ENCODE data around the gene NTN4.
A peak's percentile ranks its signal among the peaks of the same experiment; 100 is the strongest.
"Not testable (repeated sequence)": the region's sequence is repeated elsewhere in the genome, so short reads cannot be mapped to it uniquely, and the experiment has no call there.

NTN4 gene

GRCh38 chr12:95812155-95812554, 21.6 kb upstream of the NTN4 start:
- H3K4me3 ChIP-seq (ENCODE audit: low read length); H3K9me3 ChIP-seq (ENCODE audit: control insufficient read depth, low read length); H3K36me3 ChIP-seq (ENCODE audit: control insufficient read depth, insufficient read depth, low read length, severe bottlenecking); H3K4me1 ChIP-seq (ENCODE audit: control insufficient read depth, insufficient read depth, low read length); DNase-seq (ENCODE audit: low read depth); H3K27me3 ChIP-seq (replicated peaks; ENCODE audit: control insufficient read depth, insufficient read depth, low read length); H3K9ac ChIP-seq (ENCODE audit: low read length): not testable (repeated sequence)

DNA sequence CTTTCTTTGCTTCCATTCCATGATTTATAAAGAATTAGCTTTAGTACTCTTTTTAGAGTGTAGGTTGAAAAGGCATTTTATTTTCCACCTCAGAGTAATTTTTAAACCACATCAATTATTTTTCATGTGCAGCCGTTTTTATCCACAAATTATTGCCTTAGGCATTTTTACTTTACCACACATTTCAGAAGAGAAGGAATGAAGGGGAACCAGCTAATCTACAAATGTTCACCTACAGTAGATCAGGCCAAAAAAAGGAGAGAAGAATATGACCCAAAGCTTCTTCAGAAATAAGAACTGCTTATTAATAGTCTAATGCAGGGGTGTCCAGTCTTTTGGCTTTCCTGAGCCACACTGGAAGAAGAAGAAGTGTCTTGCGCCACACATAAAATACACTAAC, 19.8 kb upstream of the NTN4 start:
- Histone ChIP-seq H3K4me3 (ENCODE audit: low read length) (no peak overlapping the region), H3K9me3 (ENCODE audit: control insufficient read depth, low read length) (no peaks in the 10 kb centered on the region), H3K27me3 (replicated peaks; ENCODE audit: control insufficient read depth, insufficient read depth, low read length) (no peaks in the 10 kb centered on the region), H3K9ac (ENCODE audit: low read length) (no peak overlapping the region), H3K36me3 (ENCODE audit: control insufficient read depth, insufficient read depth, low read length, severe bottlenecking) (no peaks in the 10 kb centered on the region), H3K4me1 (ENCODE audit: control insufficient read depth, insufficient read depth, low read length) (peaks cover 13% of the 10 kb centered on the region)
- DNase-seq (ENCODE audit: low read depth), result no peak

DNA sequence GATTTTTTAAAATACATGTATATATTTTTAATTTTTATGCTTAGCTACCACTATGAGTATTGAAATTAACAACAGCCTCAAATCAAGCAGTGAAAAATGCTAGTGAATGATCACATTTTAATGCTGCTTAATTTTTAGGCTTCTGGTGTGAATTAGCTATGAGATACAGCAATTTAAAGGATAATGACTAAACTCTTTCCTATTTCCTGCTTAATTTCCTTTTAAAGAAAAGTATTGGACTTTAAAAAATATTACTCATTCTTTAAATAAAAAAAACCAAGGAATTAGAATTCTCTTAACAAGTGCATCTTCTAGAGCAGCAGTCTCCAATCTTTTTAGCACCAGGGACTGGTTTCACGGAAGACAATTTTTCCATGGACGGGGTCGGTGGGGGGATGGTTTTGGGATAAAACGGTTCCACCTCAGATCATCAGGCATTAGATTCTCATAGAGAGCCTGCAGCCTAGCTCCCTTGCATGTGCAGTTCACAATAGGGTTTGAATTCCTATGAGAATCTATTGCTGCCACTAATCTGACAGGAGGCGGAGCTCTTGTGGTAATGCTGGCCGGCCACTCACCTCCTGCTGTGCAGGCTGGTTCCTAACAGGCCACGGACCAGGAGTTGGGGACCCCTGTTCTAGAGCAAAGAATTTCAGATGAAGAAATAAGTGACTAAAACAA, 18.6 kb upstream of the NTN4 start:
- DNase-seq (ENCODE audit: low read depth), result no peak
- no peak overlapping the region for H3K9ac ChIP-seq (ENCODE audit: low read length)
- no peaks in the 10 kb centered on the region for H3K27me3 ChIP-seq (replicated peaks; ENCODE audit: control insufficient read depth, insufficient read depth, low read length)
- no peaks in the 10 kb centered on the region for H3K36me3 ChIP-seq (ENCODE audit: control insufficient read depth, insufficient read depth, low read length, severe bottlenecking)
- H3K4me1 ChIP-seq (ENCODE audit: control insufficient read depth, insufficient read depth, low read length), result peaks cover 16% of the 10 kb centered on the region
- H3K4me3 ChIP-seq (ENCODE audit: low read length), result no peak overlapping the region
- no peaks in the 10 kb centered on the region for H3K9me3 ChIP-seq (ENCODE audit: control insufficient read depth, low read length)

- no peaks in the 10 kb centered on the region for H3K36me3 ChIP-seq (ENCODE audit: control insufficient read depth, insufficient read depth, low read length, severe bottlenecking)
- no peak for DNase-seq (ENCODE audit: low read depth)
- H3K9me3 ChIP-seq (ENCODE audit: control insufficient read depth, low read length), result no peaks in the 10 kb centered on the region
- H3K9ac ChIP-seq (ENCODE audit: low read length), result no peak overlapping the region
- no peaks in the 10 kb centered on the region for H3K27me3 ChIP-seq (replicated peaks; ENCODE audit: control insufficient read depth, insufficient read depth, low read length)
- H3K4me1 ChIP-seq (ENCODE audit: control insufficient read depth, insufficient read depth, low read length), result peaks cover 16% of the 10 kb centered on the region
- no peak overlapping the region for H3K4me3 ChIP-seq (ENCODE audit: low read length)
These were observed 17.6 kb upstream of the NTN4 start for GRCh38 chr12:95808146-95808545.

- peak; percentile 95 for DNase-seq (ENCODE audit: low read depth)
- Histone ChIP-seq H3K9me3 (ENCODE audit: control insufficient read depth, low read length) (no peaks in the 10 kb centered on the region), H3K4me3 (ENCODE audit: low read length) (no peak overlapping the region), H3K9ac (ENCODE audit: low read length) (peak overlapping the region; percentile 31), H3K36me3 (ENCODE audit: control insufficient read depth, insufficient read depth, low read length, severe bottlenecking) (no peaks in the 10 kb centered on the region), H3K4me1 (ENCODE audit: control insufficient read depth, insufficient read depth, low read length) (peaks cover 16% of the 10 kb centered on the region), H3K27me3 (replicated peaks; ENCODE audit: control insufficient read depth, insufficient read depth, low read length) (no peaks in the 10 kb centered on the region)
These were observed 15.5 kb upstream of the NTN4 start for GRCh38 chr12:95805864-95806671.

DNA sequence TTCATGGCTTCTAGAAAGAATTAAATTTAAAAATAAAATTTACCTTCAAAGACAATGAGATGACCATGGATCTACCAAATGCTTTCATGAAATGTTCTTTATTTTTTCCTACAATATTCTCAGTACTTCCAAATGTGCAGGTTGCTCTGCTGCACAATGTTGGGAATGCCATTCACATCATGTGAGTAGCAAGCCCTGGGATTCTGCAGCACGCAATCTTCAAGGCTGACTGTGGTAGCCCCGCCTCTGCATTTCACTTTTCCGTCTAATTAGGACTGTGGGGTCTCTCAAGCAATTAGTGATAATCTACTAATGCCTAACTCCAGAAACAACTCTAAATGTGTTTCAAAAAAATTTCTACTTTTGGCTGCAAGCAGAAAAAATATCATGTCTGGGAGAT, 13.7 kb upstream of the NTN4 start:
- no peak for DNase-seq (ENCODE audit: low read depth)
- no peak overlapping the region for H3K9ac ChIP-seq (ENCODE audit: low read length)
- no peak overlapping the region for H3K4me3 ChIP-seq (ENCODE audit: low read length)

DNA sequence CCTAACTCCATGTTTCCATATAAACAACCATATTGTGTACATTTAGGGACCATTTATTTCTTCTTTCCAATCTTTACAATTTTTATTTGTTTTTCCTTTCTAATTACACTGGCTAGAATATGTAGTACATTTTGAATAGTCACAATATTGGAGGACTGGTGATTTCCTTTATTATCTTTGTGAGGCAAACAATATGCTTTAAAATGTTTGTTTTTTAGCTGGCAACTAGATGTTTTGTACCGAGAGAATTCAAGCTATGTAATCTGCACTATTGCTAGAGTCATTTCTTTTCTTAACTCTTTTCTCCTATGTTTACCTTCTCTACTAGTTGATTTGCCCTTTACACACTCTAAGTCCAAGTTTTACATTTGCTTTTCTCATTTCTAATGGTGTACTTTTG, 13.3 kb upstream of the NTN4 start:
- no peaks in the 10 kb centered on the region for H3K27me3 ChIP-seq (replicated peaks; ENCODE audit: control insufficient read depth, insufficient read depth, low read length)

More for the DNA sequence above, 13.7 kb upstream of the NTN4 start:
- Histone ChIP-seq H3K4me1 (ENCODE audit: control insufficient read depth, insufficient read depth, low read length) (peaks cover 16% of the 10 kb centered on the region), H3K9me3 (ENCODE audit: control insufficient read depth, low read length) (no peaks in the 10 kb centered on the region), H3K27me3 (replicated peaks; ENCODE audit: control insufficient read depth, insufficient read depth, low read length) (no peaks in the 10 kb centered on the region), H3K36me3 (ENCODE audit: control insufficient read depth, insufficient read depth, low read length, severe bottlenecking) (no peaks in the 10 kb centered on the region)

GRCh38 chr12:95802482-95803270, 12.1 kb upstream of the NTN4 start:
- Histone ChIP-seq H3K4me1 (ENCODE audit: control insufficient read depth, insufficient read depth, low read length) (peaks cover 16% of the 10 kb centered on the region), H3K27me3 (replicated peaks; ENCODE audit: control insufficient read depth, insufficient read depth, low read length) (no peaks in the 10 kb centered on the region), H3K36me3 (ENCODE audit: control insufficient read depth, insufficient read depth, low read length, severe bottlenecking) (no peaks in the 10 kb centered on the region), H3K9ac (ENCODE audit: low read length) (no peak overlapping the region), H3K4me3 (ENCODE audit: low read length) (no peak overlapping the region), H3K9me3 (ENCODE audit: control insufficient read depth, low read length) (no peaks in the 10 kb centered on the region)
- peak; percentile 76 for DNase-seq (ENCODE audit: low read depth)

More for the DNA sequence above, 13.3 kb upstream of the NTN4 start:
- Histone ChIP-seq H3K9ac (ENCODE audit: low read length) (no peak overlapping the region), H3K4me1 (ENCODE audit: control insufficient read depth, insufficient read depth, low read length) (peaks cover 16% of the 10 kb centered on the region), H3K4me3 (ENCODE audit: low read length) (no peak overlapping the region), H3K36me3 (ENCODE audit: control insufficient read depth, insufficient read depth, low read length, severe bottlenecking) (no peaks in the 10 kb centered on the region), H3K9me3 (ENCODE audit: control insufficient read depth, low read length) (no peaks in the 10 kb centered on the region)
- DNase-seq (ENCODE audit: low read depth), result no peak

- H3K36me3 ChIP-seq (ENCODE audit: control insufficient read depth, insufficient read depth, low read length, severe bottlenecking), result no peaks in the 10 kb centered on the region
- H3K4me1 ChIP-seq (ENCODE audit: control insufficient read depth, insufficient read depth, low read length), result no peaks in the 10 kb centered on the region
- DNase-seq (ENCODE audit: low read depth), result no peak
- H3K27me3 ChIP-seq (replicated peaks; ENCODE audit: control insufficient read depth, insufficient read depth, low read length), result no peaks in the 10 kb centered on the region
- no peak overlapping the region for H3K9ac ChIP-seq (ENCODE audit: low read length)
- no peak overlapping the region for H3K4me3 ChIP-seq (ENCODE audit: low read length)
- H3K9me3 ChIP-seq (ENCODE audit: control insufficient read depth, low read length), result no peaks in the 10 kb centered on the region
These were observed 6.4 kb upstream of the NTN4 start for GRCh38 chr12:95796982-95797289.

- DNase-seq (ENCODE audit: low read depth), result peak; percentile 26
- no peaks in the 10 kb centered on the region for H3K4me1 ChIP-seq (ENCODE audit: control insufficient read depth, insufficient read depth, low read length)
- no peaks in the 10 kb centered on the region for H3K36me3 ChIP-seq (ENCODE audit: control insufficient read depth, insufficient read depth, low read length, severe bottlenecking)
- no peak overlapping the region for H3K9ac ChIP-seq (ENCODE audit: low read length)
- no peaks in the 10 kb centered on the region for H3K9me3 ChIP-seq (ENCODE audit: control insufficient read depth, low read length)
- H3K27me3 ChIP-seq (replicated peaks; ENCODE audit: control insufficient read depth, insufficient read depth, low read length), result no peaks in the 10 kb centered on the region
- H3K4me3 ChIP-seq (ENCODE audit: low read length), result no peak overlapping the region
These were observed 5.8 kb upstream of the NTN4 start for GRCh38 chr12:95796225-95796981.

Measured in adipocyte (in vitro differentiated cells).